K562 (cell line): ENCODE measurements around the gene MSRB2. TPM values are rescaled to one million over a fixed set of nuclear protein-coding genes. Genes with fewer than 3 reads are reported as not detected.

Experiments used
- ATAC-seq: fragments of 200-7000 bp; cut with Tn5 transposase; 3 replicates; pipeline ENCODE4 v1.9.1; 2020; ENCODE audit warnings: moderate library complexity
- BruUV-seq: library from RNA; stranded (reverse); fragments of 400-500 nt; replicated peaks from 2 replicates; lab custom pipeline; 2021; lab: Mats Ljungman, UMichigan
- CTCF ChIA-PET: fragments of 300-600 bp; formaldehyde crosslinking; extraction: SDS; loops from one replicate; lab custom pipeline; 2021; ENCODE audit warnings: low intra/inter-chr PET ratio; lab: Yijun Ruan, JAX
- POLR2A ChIA-PET: fragments of 300-600, 350-650 bp; sonication (Branson Sonifier 250); formaldehyde crosslinking; extraction: SDS; loops from one replicate; lab custom pipeline; 2021; ENCODE audit warnings: antibody characterized with exemption, inconsistent platforms; lab: Yijun Ruan, JAX
- DNase-seq, 4 experiments: peaks; one replicate each; pipeline versions ENCODE4 v3.0.0 to v3.0.0-alpha.2; 2011 to 2018; ENCODE audit warnings: low spot score in 3 of 4, mixed read lengths in 3 of 4; ENCODE audit errors: extremely low read depth in 1 of 4
- FAIRE-seq: peaks from 2 replicates; lab custom pipeline; 2011; peaks lifted over from hg19 to GRCh38; lab: Jason Lieb, UNC
- H2AFZ ChIP-seq: 2 replicates; pipeline ENCODE4 v1.6.0; 2011; ENCODE audit warnings: low read depth, low read length, control low read depth, inconsistent platforms
- H3K27ac ChIP-seq: fragments of 200-600 bp; 3 replicates; pipeline ENCODE4 v1.8.0; 2011; ENCODE audit warnings: low read depth, mild to moderate bottlenecking, control low read depth, inconsistent platforms, low read length, moderate library complexity, mixed read lengths; ENCODE audit errors: extremely low read depth
- H3K27me3 ChIP-seq, 2 experiments: fragments of 300-600 bp in 1 of 2; 2 replicates in 1 of 2; 3 replicates in 1 of 2; pipeline versions ENCODE4 v1.6.0 to v1.8.0; 2011; ENCODE audit warnings: inconsistent platforms in 2 of 2, low read length in 2 of 2, mild to moderate bottlenecking in 1 of 2, mixed read lengths in 1 of 2, moderate library complexity in 1 of 2; ENCODE audit not compliant: control insufficient read depth in 2 of 2, insufficient read depth in 2 of 2
- H3K36me3 ChIP-seq: fragments of 300-600 bp; 3 replicates; pipeline ENCODE4 v1.8.0; 2011; ENCODE audit warnings: mild to moderate bottlenecking, low read length, inconsistent platforms; ENCODE audit not compliant: control insufficient read depth, insufficient read depth
- H3K4me1 ChIP-seq, 2 experiments: fragments of 200-600 bp in 1 of 2; replicated peaks in 1 of 2; 2 replicates in 1 of 2; 3 replicates in 1 of 2; pipeline versions ENCODE4 v1.5.1 to v1.8.0; 2011; ENCODE audit warnings: inconsistent platforms in 2 of 2, low read length in 2 of 2, mild to moderate bottlenecking in 1 of 2, mixed read lengths in 1 of 2, moderate library complexity in 1 of 2; ENCODE audit not compliant: control insufficient read depth in 2 of 2, insufficient read depth in 2 of 2
- H3K4me2 ChIP-seq: 2 replicates; pipeline ENCODE4 v1.6.1; 2011; ENCODE audit warnings: low read length, control low read depth, inconsistent platforms, mixed read lengths; ENCODE audit not compliant: insufficient read depth
- H3K4me3 ChIP-seq: fragments of 200-600 bp; sonication (generic), shearing (Covaris generic); 2 replicates; pipeline ENCODE4 v1.5.1; 2016; ENCODE audit warnings: control low read depth, inconsistent platforms
- H3K79me2 ChIP-seq: fragments of 200-600 bp; 3 replicates; pipeline ENCODE4 v1.8.0; 2011; ENCODE audit warnings: low read length, inconsistent platforms; ENCODE audit not compliant: control insufficient read depth, insufficient read depth
- H3K9ac ChIP-seq, 2 experiments: 2 replicates each; pipeline versions ENCODE4 v1.6.0 to v1.6.1; 2011; ENCODE audit warnings: low read depth in 2 of 2, low read length in 2 of 2, control low read depth in 1 of 2, inconsistent platforms in 1 of 2, mild to moderate bottlenecking in 1 of 2, mixed read lengths in 1 of 2; ENCODE audit not compliant: insufficient read depth in 1 of 2
- H3K9me1 ChIP-seq: one replicate; pipeline ENCODE4 v1.6.0; 2011; ENCODE audit warnings: inconsistent platforms, mild to moderate bottlenecking, low read length, moderate library complexity; ENCODE audit not compliant: control insufficient read depth, insufficient read depth
- H3K9me3 ChIP-seq: replicated peaks from 2 replicates; pipeline ENCODE4 v1.5.1; 2011; ENCODE audit warnings: low read depth, low read length, inconsistent platforms; ENCODE audit not compliant: control insufficient read depth, insufficient read depth
- H4K20me1 ChIP-seq: replicated peaks from 2 replicates; pipeline ENCODE4 v1.6.1; 2011; ENCODE audit warnings: low read length, inconsistent platforms, mixed read lengths; ENCODE audit not compliant: control insufficient read depth, insufficient read depth
- CBFA2T2 ChIP-seq: fragments of 450-650 bp; conservative IDR thresholded peaks from 2 replicates; pipeline ENCODE4 v1.6.1; 2017; ENCODE audit warnings: mild to moderate bottlenecking
- NFE2 ChIP-seq: IDR thresholded peaks from 2 replicates; pipeline ENCODE4 v1.6.1; 2014; ENCODE audit warnings: antibody characterized with exemption, low read depth
- SAFB2 ChIP-seq: fragments of 200-400 bp; formaldehyde crosslinking; IDR thresholded peaks from 2 replicates; pipeline ENCODE4 v1.6.1; 2018; ENCODE audit warnings: borderline replicate concordance, low read length, low read depth, moderate library complexity; ENCODE audit not compliant: severe bottlenecking
- SP2 ChIP-seq: IDR thresholded peaks from 2 replicates; pipeline ENCODE4 v1.6.1; 2011; ENCODE audit warnings: mild to moderate bottlenecking, low read depth, low read length, moderate library complexity; ENCODE audit not compliant: poor library complexity, severe bottlenecking; ENCODE audit errors: extremely low read depth
- ZFPM2 ChIP-seq: fragments of 250-450 bp; sonication (Bioruptor Pico); IDR thresholded peaks from 2 replicates; pipeline ENCODE4 v1.5.1; 2022; ENCODE audit warnings: mild to moderate bottlenecking
- ZNF263 ChIP-seq: sonication (generic); formaldehyde crosslinking; IDR thresholded peaks from 2 replicates; pipeline ENCODE4 v1.8.0; 2022; ENCODE audit warnings: mild to moderate bottlenecking, missing genetic modification reagents, borderline replicate concordance
- WGBS: fragments of 100-300 bp; shearing (Covaris generic); methylation state at CpG from one replicate; pipeline ENCODE4 v1.1.6; 2016; ENCODE audit warnings: low coverage, mixed read lengths; ENCODE audit not compliant: insufficient coverage; ENCODE audit errors: missing lambda C conversion rate; 5-methylcytosine and 5-hydroxymethylcytosine counted together
- in situ Hi-C: fragments of 300-500 bp; cut with MboI; formaldehyde crosslinking; loops from 4 replicates; pipeline ENCODE4 v1.15.0; 2018; ENCODE audit warnings: inconsistent platforms, mixed read lengths
- intact Hi-C: fragments of 100-400 bp; cut with micrococcal nuclease; formaldehyde crosslinking; loops from 2 replicates; pipeline ENCODE4 v1.14.2; 2022
- polyA plus RNA-seq, 8 experiments: library from polyadenylated mRNA; depleted of rRNA in 4 of 8; stranded (reverse) in 5 of 8; unstranded in 3 of 8; fragments of >200 nt; fragmentation: Nextera tagmentation in 2 of 8; fragmentation: Illumina TruSeq in 1 of 8; extraction: Ambion mirVana in 2 of 8; extraction: Trizol in 1 of 8; gene quantifications; 2 replicates each; pipeline versions ENCODE4 v1.2.1 to v1.2.3, GENCODE V29; 2011 to 2014; ENCODE audit warnings: inconsistent platforms in 1 of 8, missing spikeins in 1 of 8
- total RNA-seq, 7 experiments: library from RNA; depleted of rRNA in 6 of 7; stranded (reverse); fragments of >200 nt in 6 of 7; fragmentation: Illumina TruSeq in 2 of 7; extraction: Trizol in 2 of 7; gene quantifications; 2 replicates each; pipeline versions ENCODE4 v1.2.1 to v1.2.3, GENCODE V29; 2011 to 2021; ENCODE audit warnings: low replicate concordance in 1 of 7
- TF ChIP-seq, protein P1 (sequence below): fragments of 250-450 bp; sonication (Bioruptor Pico); IDR thresholded peaks from 2 replicates; pipeline ENCODE4 v1.4.0; 2020; ENCODE audit warnings: mild to moderate bottlenecking, moderate library complexity
- TF ChIP-seq, protein P2 (sequence below): fragments of 450-650 bp; formaldehyde crosslinking; IDR thresholded peaks from 2 replicates; pipeline ENCODE4 v1.4.0; 2020; ENCODE audit warnings: mild to moderate bottlenecking, moderate library complexity
- TF ChIP-seq, protein P3 (sequence below): fragments of 250-450 bp; sonication (Bioruptor Pico); IDR thresholded peaks from 2 replicates; pipeline ENCODE4 v1.8.0; 2022; ENCODE audit warnings: moderate library complexity, mild to moderate bottlenecking, inconsistent platforms

The MSRB2 gene
- total and polyA plus RNA-seq, 9 of the 15 experiments (the other 6 are each of a cell fraction or from before 2014, with no cell fraction given): 1.5 to 22.3 (median 5.9) TPM

DNA sequence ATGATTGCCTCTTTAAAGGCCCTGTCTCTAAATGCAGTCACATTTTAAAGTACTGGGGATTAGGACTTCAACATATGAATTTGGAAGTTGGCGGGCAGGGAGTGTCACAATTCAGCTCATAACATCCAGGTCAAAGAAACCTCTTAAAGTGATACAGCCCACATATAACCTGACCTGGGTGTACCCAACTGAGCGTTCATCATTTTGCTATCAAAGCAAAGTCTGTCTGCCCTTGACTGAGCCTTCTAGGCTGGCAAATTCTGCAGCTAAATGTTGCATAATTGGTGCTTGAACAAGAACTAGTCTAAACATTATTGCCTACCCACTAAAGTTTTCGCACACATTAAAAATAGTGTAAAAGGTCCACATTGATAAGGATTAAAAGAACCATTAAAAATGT, 3.7 kb downstream of the MSRB2 start:
- ChIA-PET CTCF (no interaction called here), POLR2A (interaction anchor here (0.7 kb wide), 1 partner anchor 9 kb away, joined by 5 read pairs; no protein-coding TSS in a partner anchor)
- in situ Hi-C loops: no loop called here
- WGBS: 70% methylated on average over 3 of the region's 3 CpGs
- no TSS peak for BruUV-seq
- Histone ChIP-seq H2AFZ (no peak overlapping the region), H3K4me3 (no peak overlapping the region), H3K36me3 (no peaks in the 10 kb centered on the region), H3K9ac (no peak overlapping the region), H3K9me3 (no peaks in the 10 kb centered on the region; the same call in 1 of the 2 replicates), H4K20me1 (no peaks in the 10 kb centered on the region), H3K27ac (no peak overlapping the region), H3K27me3 (no peaks in the 10 kb centered on the region), H3K4me2 (no peak overlapping the region), H3K79me2 (peaks cover 18% of the 10 kb centered on the region), H3K9me1 (no peaks in the 10 kb centered on the region), H3K4me1 (peaks cover 14 to 21% of the 10 kb centered on the region in 2 experiments; a peak in 4 of 5 replicates)
- no peak for TF ChIP-seq SP2
- no peak for TF ChIP-seq ZNF263 (CRISPR knock-in tag)
- no peak for TF ChIP-seq NFE2
- TF ChIP-seq CBFA2T2: no peak
- no peak for TF ChIP-seq SAFB2
- TF ChIP-seq, protein P1, sequence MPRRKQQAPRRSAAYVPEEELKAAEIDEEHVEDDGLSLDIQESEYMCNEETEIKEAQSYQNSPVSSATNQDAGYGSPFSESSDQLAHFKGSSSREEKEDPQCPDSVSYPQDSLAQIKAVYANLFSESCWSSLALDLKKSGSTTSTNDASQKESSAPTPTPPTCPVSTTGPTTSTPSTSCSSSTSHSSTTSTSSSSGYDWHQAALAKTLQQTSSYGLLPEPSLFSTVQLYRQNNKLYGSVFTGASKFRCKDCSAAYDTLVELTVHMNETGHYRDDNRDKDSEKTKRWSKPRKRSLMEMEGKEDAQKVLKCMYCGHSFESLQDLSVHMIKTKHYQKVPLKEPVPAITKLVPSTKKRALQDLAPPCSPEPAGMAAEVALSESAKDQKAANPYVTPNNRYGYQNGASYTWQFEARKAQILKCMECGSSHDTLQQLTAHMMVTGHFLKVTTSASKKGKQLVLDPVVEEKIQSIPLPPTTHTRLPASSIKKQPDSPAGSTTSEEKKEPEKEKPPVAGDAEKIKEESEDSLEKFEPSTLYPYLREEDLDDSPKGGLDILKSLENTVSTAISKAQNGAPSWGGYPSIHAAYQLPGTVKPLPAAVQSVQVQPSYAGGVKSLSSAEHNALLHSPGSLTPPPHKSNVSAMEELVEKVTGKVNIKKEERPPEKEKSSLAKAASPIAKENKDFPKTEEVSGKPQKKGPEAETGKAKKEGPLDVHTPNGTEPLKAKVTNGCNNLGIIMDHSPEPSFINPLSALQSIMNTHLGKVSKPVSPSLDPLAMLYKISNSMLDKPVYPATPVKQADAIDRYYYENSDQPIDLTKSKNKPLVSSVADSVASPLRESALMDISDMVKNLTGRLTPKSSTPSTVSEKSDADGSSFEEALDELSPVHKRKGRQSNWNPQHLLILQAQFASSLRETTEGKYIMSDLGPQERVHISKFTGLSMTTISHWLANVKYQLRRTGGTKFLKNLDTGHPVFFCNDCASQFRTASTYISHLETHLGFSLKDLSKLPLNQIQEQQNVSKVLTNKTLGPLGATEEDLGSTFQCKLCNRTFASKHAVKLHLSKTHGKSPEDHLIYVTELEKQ (CRISPR knock-in tag): no peak
- TF ChIP-seq ZFPM2 (CRISPR knock-in tag): no peak
- TF ChIP-seq, protein P2, sequence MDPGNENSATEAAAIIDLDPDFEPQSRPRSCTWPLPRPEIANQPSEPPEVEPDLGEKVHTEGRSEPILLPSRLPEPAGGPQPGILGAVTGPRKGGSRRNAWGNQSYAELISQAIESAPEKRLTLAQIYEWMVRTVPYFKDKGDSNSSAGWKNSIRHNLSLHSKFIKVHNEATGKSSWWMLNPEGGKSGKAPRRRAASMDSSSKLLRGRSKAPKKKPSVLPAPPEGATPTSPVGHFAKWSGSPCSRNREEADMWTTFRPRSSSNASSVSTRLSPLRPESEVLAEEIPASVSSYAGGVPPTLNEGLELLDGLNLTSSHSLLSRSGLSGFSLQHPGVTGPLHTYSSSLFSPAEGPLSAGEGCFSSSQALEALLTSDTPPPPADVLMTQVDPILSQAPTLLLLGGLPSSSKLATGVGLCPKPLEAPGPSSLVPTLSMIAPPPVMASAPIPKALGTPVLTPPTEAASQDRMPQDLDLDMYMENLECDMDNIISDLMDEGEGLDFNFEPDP (CRISPR knock-in tag): no peak
- TF ChIP-seq, protein P3, sequence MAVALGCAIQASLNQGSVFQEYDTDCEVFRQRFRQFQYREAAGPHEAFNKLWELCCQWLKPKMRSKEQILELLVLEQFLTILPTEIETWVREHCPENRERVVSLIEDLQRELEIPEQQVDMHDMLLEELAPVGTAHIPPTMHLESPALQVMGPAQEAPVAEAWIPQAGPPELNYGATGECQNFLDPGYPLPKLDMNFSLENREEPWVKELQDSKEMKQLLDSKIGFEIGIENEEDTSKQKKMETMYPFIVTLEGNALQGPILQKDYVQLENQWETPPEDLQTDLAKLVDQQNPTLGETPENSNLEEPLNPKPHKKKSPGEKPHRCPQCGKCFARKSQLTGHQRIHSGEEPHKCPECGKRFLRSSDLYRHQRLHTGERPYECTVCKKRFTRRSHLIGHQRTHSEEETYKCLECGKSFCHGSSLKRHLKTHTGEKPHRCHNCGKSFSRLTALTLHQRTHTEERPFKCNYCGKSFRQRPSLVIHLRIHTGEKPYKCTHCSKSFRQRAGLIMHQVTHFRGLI: no peak
- no peak for FAIRE-seq
- no peak for ATAC-seq
- intact Hi-C loops: no loop called here
- DNase-seq: no peak
